ENCODE measurements around the gene GSTM4.
"Not testable (repeated sequence)": the region's sequence is repeated elsewhere in the genome, so short reads cannot be mapped to it uniquely, and the experiment has no call there.

GRCh38 chr1:109687109-109687508 lies 31.2 kb downstream of the GSTM4 start:
- TF ChIP-seq EZH2 (IDR thresholded peaks at IDR 0.05; ENCODE audit: low read depth, unreplicated experiment); CTCF (conservative IDR thresholded peaks at IDR 0.05; ENCODE audit: low read depth in 2 of 2): not testable (repeated sequence)
